Thyroid gland (tissue), 4 donors: ENCODE data around the gene PLD1. TPM values are rescaled to one million over a fixed set of nuclear protein-coding genes. Genes with fewer than 3 reads are reported as not detected.
A peak's percentile ranks its signal among the peaks of the same experiment; 100 is the strongest.

ENCODE experiments used
- DNase-seq, 2 donors: peaks; one replicate each; pipeline ENCODE4 v3.0.0-alpha.2; 2019
- H3K27ac ChIP-seq, 3 donors: fragments of 200-600 bp; sonication (generic); 1 replicate in 2 of 3; 2 replicates in 1 of 3; pipeline ENCODE4 v1.5.1; 2016 to 2019; ENCODE audit warnings: mild to moderate bottlenecking in 1 of 3, moderate library complexity in 1 of 3
- H3K27me3 ChIP-seq: fragments of 200-600 bp; sonication (generic); one replicate; pipeline ENCODE4 v1.5.1; 2019
- H3K36me3 ChIP-seq, 2 donors: fragments of 200-600 bp; sonication (generic); one replicate each; pipeline ENCODE4 v1.5.1; 2016 to 2019
- H3K4me1 ChIP-seq, 2 donors: fragments of 200-600 bp; sonication (generic); one replicate each; pipeline ENCODE4 v1.5.1; 2017 to 2019
- H3K4me3 ChIP-seq, 3 donors: fragments of 200-600 bp; sonication (generic); replicated peaks in 1 of 3; 1 replicate in 2 of 3; 2 replicates in 1 of 3; pipeline ENCODE4 v1.5.1; 2016; ENCODE audit warnings: mild to moderate bottlenecking in 1 of 3
- H3K9me3 ChIP-seq: fragments of 200-600 bp; sonication (generic); one replicate; pipeline ENCODE4 v1.5.1; 2017
- CTCF ChIP-seq, 6 experiments: fragments of 200-600 bp in 3 of 6; fragments of 450-650 bp in 3 of 6; sonication (generic) in 3 of 6; IDR thresholded peaks; one replicate each; pipeline ENCODE4 v1.5.1; 2016 to 2019; ENCODE audit warnings: antibody characterized with exemption in 6 of 6, mild to moderate bottlenecking in 2 of 6, inconsistent platforms in 1 of 6, moderate library complexity in 1 of 6
- POLR2A ChIP-seq, 2 donors: fragments of 450-650 bp; IDR thresholded peaks; one replicate each; pipeline ENCODE4 v1.6.1; 2017; ENCODE audit warnings: antibody characterized with exemption in 2 of 2, mild to moderate bottlenecking in 2 of 2, moderate library complexity in 1 of 2
- WGBS, 2 donors: methylation state at CpG; one replicate each; pipeline ENCODE4 v1.1.5; 2017; 5-methylcytosine and 5-hydroxymethylcytosine counted together
- intact Hi-C: fragments of 100-400 bp; cut with DNase I; formaldehyde crosslinking; loops from one replicate; pipeline ENCODE4 v1.15.1; 2023
- total RNA-seq, 4 donors: library from RNA; depleted of rRNA; stranded (reverse); fragments of >200 nt; gene quantifications; one replicate each; pipeline ENCODE4 v1.2.3, GENCODE V29; 2016

Gene PLD1
- total RNA-seq, 4 donors from 2014 or later = 13.0 to 21.7 (median 19.8) TPM

GRCh38 chr3:171797265-171797679, 13.0 kb downstream of the PLD1 start:
- intact Hi-C loops = no loop called here
- WGBS, 2 donors = 48 to 55% methylated on average over 1 of the region's 1 CpG
- no peak for TF ChIP-seq CTCF (IDR thresholded peaks at IDR 0.05)
- no peak for TF ChIP-seq POLR2A (IDR thresholded peaks at IDR 0.05)
- Histone ChIP-seq H3K27ac (no peak overlapping the region), H3K36me3 (no peaks in the 10 kb centered on the region), H3K27me3 (no peaks in the 10 kb centered on the region), H3K4me3 (no peak overlapping the region), H3K4me1 (peaks cover 0 to 23% of the 10 kb centered on the region in 2 donors), H3K9me3 (no peaks in the 10 kb centered on the region)
- no peak for DNase-seq

DNA sequence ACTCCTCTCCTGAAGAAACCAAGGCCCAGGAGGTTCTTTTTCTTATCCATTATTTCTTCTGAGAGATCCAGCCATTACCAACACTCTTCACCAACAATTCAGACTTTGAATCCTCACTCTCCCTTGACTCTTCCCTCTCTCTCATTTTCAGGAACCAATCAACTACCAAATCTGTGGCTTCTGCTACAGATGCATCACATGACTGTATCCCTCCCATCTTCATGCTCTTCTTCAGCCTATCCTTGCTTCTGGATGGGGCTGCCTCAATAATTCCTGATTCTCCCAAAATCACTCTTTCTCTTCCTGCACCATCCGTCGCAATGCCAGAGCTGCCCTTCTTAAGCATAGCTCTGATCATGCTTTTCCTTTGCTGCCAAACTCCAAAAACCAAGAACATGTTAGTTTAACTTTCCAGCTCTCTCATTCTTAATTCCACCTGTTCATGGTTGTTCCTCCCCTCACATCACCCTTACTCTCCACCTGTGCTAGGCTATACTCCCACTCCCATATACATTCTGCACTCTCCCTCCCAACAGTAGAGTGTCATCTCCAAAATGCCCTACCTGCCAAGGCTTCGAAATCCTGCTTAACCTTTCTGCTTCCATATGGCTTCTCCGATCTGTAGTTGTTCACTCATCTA, 13.5 kb downstream of the PLD1 start:
- Histone ChIP-seq H3K36me3 (no peaks in the 10 kb centered on the region), H3K27ac (no peak overlapping the region), H3K4me3 (no peak overlapping the region), H3K9me3 (no peaks in the 10 kb centered on the region), H3K27me3 (no peaks in the 10 kb centered on the region), H3K4me1 (peaks cover 0 to 20% of the 10 kb centered on the region in 2 donors)
- 97 to 99% methylated on average over 4 of the region's 4 CpGs for WGBS, 2 donors
- TF ChIP-seq CTCF (IDR thresholded peaks at IDR 0.05) = no peak
- intact Hi-C loops = no loop called here
- DNase-seq = no peak

DNA sequence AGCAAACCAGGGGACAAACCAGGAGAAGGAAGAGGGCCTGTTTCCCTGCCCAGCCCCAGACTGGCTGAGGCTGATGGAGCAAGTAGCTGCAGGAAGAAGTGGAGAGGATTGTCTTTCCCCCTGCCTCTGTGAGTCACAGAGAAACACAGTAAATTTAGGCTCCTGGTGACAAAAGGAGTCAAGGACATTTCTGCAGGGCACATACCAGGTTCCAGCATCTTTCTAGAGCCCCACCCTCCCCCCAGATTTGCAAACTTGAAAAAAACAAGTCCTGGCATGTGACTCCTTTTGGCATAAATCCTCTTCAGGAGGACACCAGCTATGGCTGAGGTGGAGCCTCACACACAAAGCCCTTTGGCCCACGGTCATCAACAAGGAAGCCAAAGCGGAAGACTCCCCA, 17.8 kb downstream of the PLD1 start:
- TF ChIP-seq POLR2A (IDR thresholded peaks at IDR 0.05) = no peak
- TF ChIP-seq CTCF (IDR thresholded peaks at IDR 0.05) = no peak
- no peaks in the 10 kb centered on the region for H3K27me3 ChIP-seq
- intact Hi-C loops = no loop called here

GRCh38 chr3:171791692-171792076, 18.6 kb downstream of the PLD1 start:
- H3K4me1 ChIP-seq = peaks cover 0 to 20% of the 10 kb centered on the region in 2 donors
- no peaks in the 10 kb centered on the region for H3K9me3 ChIP-seq
- H3K4me3 ChIP-seq = no peak overlapping the region
- intact Hi-C loops = no loop called here
- no peaks in the 10 kb centered on the region for H3K36me3 ChIP-seq
- no peak for DNase-seq
- no peaks in the 10 kb centered on the region for H3K27me3 ChIP-seq
- 70 to 82% methylated on average over 5 of the region's 5 CpGs for WGBS, 2 donors
- peak overlapping the region; percentile 14 to 74 (median 27) for H3K27ac ChIP-seq
- TF ChIP-seq CTCF (IDR thresholded peaks at IDR 0.05) (no peak), POLR2A (IDR thresholded peaks at IDR 0.05) (no peak)

More for the DNA sequence above, 17.8 kb downstream of the PLD1 start:
- no peak for DNase-seq
- 82 to 89% methylated on average over 2 of the region's 2 CpGs for WGBS, 2 donors
- Histone ChIP-seq H3K4me1 (peaks cover 0 to 23% of the 10 kb centered on the region in 2 donors), H3K9me3 (no peaks in the 10 kb centered on the region), H3K36me3 (no peaks in the 10 kb centered on the region), H3K27ac (peak overlapping the region in 1 of 3 donors; percentile 58), H3K4me3 (no peak overlapping the region)

DNA sequence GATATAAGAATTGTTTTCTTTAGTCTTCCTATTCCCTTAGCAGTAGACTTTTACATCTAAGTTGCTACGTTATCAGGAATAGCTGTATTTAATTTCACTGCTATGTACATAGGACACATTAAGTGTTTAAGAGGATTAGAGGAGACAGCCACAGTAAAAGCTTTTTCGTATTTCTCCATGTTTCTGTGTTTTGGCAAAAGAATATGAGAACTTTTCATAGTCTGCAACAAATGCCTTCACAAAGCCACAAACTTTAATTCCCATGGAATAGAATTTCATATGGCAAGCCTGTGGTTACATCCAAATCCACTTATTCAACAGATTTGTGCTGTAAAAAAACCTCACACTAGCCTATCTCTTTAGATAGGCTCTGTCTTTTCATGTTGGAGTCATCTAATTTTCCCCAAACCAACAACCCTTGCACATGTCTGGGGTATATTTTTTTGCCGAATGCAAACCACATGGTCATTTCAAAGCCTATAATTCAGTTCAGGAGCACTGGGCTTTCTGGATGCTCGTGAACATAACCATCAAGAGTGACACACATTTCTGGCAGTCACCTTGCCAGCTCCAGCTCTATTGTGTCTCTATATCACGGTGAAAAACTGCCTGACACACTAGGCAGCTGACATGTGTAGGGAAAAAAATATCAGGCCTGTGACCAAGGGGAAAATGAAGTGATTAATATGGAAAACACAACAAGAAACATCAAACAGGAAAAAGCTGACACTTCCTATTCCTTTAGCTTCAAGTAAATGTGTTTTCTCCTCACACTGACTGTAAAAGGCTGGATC, 19.2 kb downstream of the PLD1 start:
- no peak overlapping the region for H3K4me3 ChIP-seq
- H3K4me1 ChIP-seq = peaks cover 0 to 20% of the 10 kb centered on the region in 2 donors
- no peaks in the 10 kb centered on the region for H3K9me3 ChIP-seq
- TF ChIP-seq POLR2A (IDR thresholded peaks at IDR 0.05) (no peak), CTCF (IDR thresholded peaks at IDR 0.05) (no peak)
- no peaks in the 10 kb centered on the region for H3K36me3 ChIP-seq
- DNase-seq = no peak
- no peaks in the 10 kb centered on the region for H3K27me3 ChIP-seq
- 67% methylated on average over 5 of the region's 5 CpGs for WGBS, 2 donors
- intact Hi-C loops = no loop called here
- H3K27ac ChIP-seq = peak overlapping the region; percentile 7 to 74 (median 8)
